ENCODE results near the gene ADAMTSL1. TPM values are rescaled to one million over a fixed set of nuclear protein-coding genes. Genes with fewer than 3 reads are reported as not detected.

Gene ADAMTSL1
- total and polyA plus RNA-seq, 8 donors, result 1.1 to 98.8 (median 8.4) TPM

GRCh38 chr9:18604767-18605730 lies 131.1 kb downstream of the ADAMTSL1 start:
- peak overlapping the region in 4 of 5 donors; percentile 11 to 58 (median 54) for H3K27ac ChIP-seq
- no peaks in the 10 kb centered on the region for H3K36me3 ChIP-seq
- intact Hi-C loops (cut with DNase I; ENCODE audit: low total_unique reads), result no loop called here
- DNase-seq, result no peak
- no peaks in the 10 kb centered on the region for H3K27me3 ChIP-seq
- 74 to 86% (median 81%) methylated on average over 8 of the region's 8 CpGs for WGBS, 5 donors
- TF ChIP-seq POLR2AphosphoS5 (IDR thresholded peaks at IDR 0.05), result no peak
- TF ChIP-seq, protein P1, sequence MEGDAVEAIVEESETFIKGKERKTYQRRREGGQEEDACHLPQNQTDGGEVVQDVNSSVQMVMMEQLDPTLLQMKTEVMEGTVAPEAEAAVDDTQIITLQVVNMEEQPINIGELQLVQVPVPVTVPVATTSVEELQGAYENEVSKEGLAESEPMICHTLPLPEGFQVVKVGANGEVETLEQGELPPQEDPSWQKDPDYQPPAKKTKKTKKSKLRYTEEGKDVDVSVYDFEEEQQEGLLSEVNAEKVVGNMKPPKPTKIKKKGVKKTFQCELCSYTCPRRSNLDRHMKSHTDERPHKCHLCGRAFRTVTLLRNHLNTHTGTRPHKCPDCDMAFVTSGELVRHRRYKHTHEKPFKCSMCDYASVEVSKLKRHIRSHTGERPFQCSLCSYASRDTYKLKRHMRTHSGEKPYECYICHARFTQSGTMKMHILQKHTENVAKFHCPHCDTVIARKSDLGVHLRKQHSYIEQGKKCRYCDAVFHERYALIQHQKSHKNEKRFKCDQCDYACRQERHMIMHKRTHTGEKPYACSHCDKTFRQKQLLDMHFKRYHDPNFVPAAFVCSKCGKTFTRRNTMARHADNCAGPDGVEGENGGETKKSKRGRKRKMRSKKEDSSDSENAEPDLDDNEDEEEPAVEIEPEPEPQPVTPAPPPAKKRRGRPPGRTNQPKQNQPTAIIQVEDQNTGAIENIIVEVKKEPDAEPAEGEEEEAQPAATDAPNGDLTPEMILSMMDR (IDR thresholded peaks at IDR 0.05), result no peak
- no peak for TF ChIP-seq EP300 (IDR thresholded peaks at IDR 0.05)
- no peak for TF ChIP-seq POLR2A (IDR thresholded peaks at IDR 0.05)
- H3K4me1 ChIP-seq, result peaks cover 0 to 27% (median 12%) of the 10 kb centered on the region in 4 donors
- H3K4me3 ChIP-seq, result no peak overlapping the region
- H3K9me3 ChIP-seq, result no peaks in the 10 kb centered on the region

DNA sequence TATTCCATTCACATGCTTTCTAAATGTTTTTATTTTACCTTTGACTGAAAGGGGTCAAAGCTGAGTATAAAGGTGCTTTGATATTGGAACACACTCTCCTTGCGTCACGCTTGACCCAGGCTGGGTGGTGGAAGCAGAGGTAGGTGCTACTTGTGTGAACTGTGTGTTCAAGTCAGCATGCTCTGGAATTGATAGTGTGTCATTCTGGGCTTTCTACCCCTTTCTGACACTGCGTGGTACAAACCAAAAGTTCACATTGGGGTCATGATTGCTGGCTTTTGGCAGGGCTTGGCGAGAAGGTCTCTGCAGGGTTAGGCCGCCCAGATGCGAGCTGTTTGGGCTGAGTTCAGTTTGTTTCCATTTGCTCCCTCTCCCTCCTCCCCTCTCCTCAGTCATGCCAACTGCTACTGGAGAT lies 131.8 kb downstream of the ADAMTSL1 start:
- DNase-seq, result peak; percentile 37 to 62
- intact Hi-C loops (cut with DNase I; ENCODE audit: low total_unique reads), result no loop called here
- H3K4me3 ChIP-seq, result no peak overlapping the region
- H3K36me3 ChIP-seq, result no peaks in the 10 kb centered on the region
- H3K27ac ChIP-seq, result peak overlapping the region in 4 of 5 donors; percentile 11 to 58 (median 54)
- no peaks in the 10 kb centered on the region for H3K27me3 ChIP-seq
- peaks cover 0 to 31% (median 14%) of the 10 kb centered on the region in 4 donors for H3K4me1 ChIP-seq
- H3K9me3 ChIP-seq, result no peaks in the 10 kb centered on the region
- 30 to 46% (median 35%) methylated on average over 6 of the region's 6 CpGs for WGBS, 5 donors
- TF ChIP-seq POLR2A (IDR thresholded peaks at IDR 0.05) (no peak), EP300 (IDR thresholded peaks at IDR 0.05) (peak; percentile 16), POLR2AphosphoS5 (IDR thresholded peaks at IDR 0.05) (peak in 1 of 3 donors; percentile 15)
- TF ChIP-seq, protein P1 (IDR thresholded peaks at IDR 0.05), result no peak

- Histone ChIP-seq H3K36me3 (no peaks in the 10 kb centered on the region), H3K27ac (peak overlapping the region in 3 of 5 donors; percentile 54 to 58 (median 55)), H3K4me1 (peaks cover 0 to 32% (median 16%) of the 10 kb centered on the region in 4 donors), H3K9me3 (no peaks in the 10 kb centered on the region), H3K4me3 (no peak overlapping the region), H3K27me3 (no peaks in the 10 kb centered on the region)
- WGBS, 5 donors, result 58 to 82% (median 73%) methylated on average over 2 of the region's 2 CpGs
- no peak for DNase-seq
- intact Hi-C loops (cut with DNase I; ENCODE audit: low total_unique reads), result no loop called here
- no peak for TF ChIP-seq EP300 (IDR thresholded peaks at IDR 0.05)
These were observed 132.3 kb downstream of the ADAMTSL1 start for GRCh38 chr9:18606281-18606680.

DNA sequence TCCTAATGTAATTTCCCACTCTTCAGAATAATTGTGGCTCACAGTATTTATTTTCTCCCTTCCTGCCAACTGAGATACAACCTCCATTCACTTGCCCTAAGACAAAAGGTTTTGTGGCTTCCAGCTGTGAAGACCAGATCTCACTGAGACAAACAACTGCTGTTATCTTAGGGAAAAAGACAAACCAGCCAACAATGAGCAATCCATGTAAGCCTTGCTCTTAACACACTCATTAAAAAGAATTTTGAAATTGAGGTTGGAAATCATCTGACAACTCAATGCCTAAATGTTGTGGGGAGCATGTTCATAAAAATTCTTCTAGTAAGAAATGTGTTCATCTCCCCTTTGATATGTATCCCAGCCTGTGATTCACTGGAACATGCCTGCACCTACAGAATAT lies 132.9 kb downstream of the ADAMTSL1 start:
- intact Hi-C loops (cut with DNase I; ENCODE audit: low total_unique reads), result no loop called here
- peak in 1 of 2 donors; percentile 26 for DNase-seq
- Histone ChIP-seq H3K27ac (peak overlapping the region in 3 of 5 donors; percentile 54 to 58 (median 55)), H3K27me3 (no peaks in the 10 kb centered on the region), H3K9me3 (no peaks in the 10 kb centered on the region), H3K4me3 (no peak overlapping the region), H3K36me3 (no peaks in the 10 kb centered on the region), H3K4me1 (peaks cover 0 to 32% (median 17%) of the 10 kb centered on the region in 4 donors)
- peak in 1 of 3 donors; percentile 12 for TF ChIP-seq POLR2AphosphoS5 (IDR thresholded peaks at IDR 0.05)
- TF ChIP-seq EP300 (IDR thresholded peaks at IDR 0.05), result no peak
- TF ChIP-seq POLR2A (IDR thresholded peaks at IDR 0.05), result no peak
- TF ChIP-seq, protein P1 (IDR thresholded peaks at IDR 0.05), result no peak

All from stomach (tissue), 9 donors.